Hepatocyte (in vitro differentiated cells): ENCODE data around the gene GNPDA1. TPM values are rescaled to one million over a fixed set of nuclear protein-coding genes. Genes with fewer than 3 reads are reported as not detected.

Experiments
- DNase-seq: peaks from one replicate; pipeline ENCODE4 v3.0.0-alpha.2; 2016; ENCODE audit warnings: low spot score
- H2AFZ ChIP-seq: fragments of 200-600 bp; sonication (generic); 2 replicates; pipeline ENCODE4 v1.6.0; 2016; ENCODE audit warnings: antibody characterized with exemption, mild to moderate bottlenecking
- H3K27ac ChIP-seq: fragments of 200-600 bp; sonication (generic); 2 replicates; pipeline ENCODE4 v1.5.1; 2016; ENCODE audit warnings: mild to moderate bottlenecking
- H3K27me3 ChIP-seq: fragments of 200-600 bp; sonication (generic); 2 replicates; pipeline ENCODE4 v1.6.1; 2016
- H3K36me3 ChIP-seq: fragments of 200-600 bp; sonication (generic); replicated peaks from 2 replicates; pipeline ENCODE4 v1.5.1; 2016; ENCODE audit warnings: low read depth; ENCODE audit not compliant: insufficient read depth
- H3K4me1 ChIP-seq: fragments of 200-600 bp; sonication (generic); 2 replicates; pipeline ENCODE4 v1.5.1; 2016; ENCODE audit warnings: mild to moderate bottlenecking, moderate library complexity; ENCODE audit not compliant: insufficient read depth
- H3K4me2 ChIP-seq: fragments of 200-600 bp; sonication (generic); 2 replicates; pipeline ENCODE4 v1.6.0; 2016
- H3K4me3 ChIP-seq: fragments of 200-600 bp; sonication (generic); 2 replicates; pipeline ENCODE4 v1.5.1; 2016; ENCODE audit warnings: mild to moderate bottlenecking
- H3K79me2 ChIP-seq: fragments of 200-600 bp; sonication (generic); 2 replicates; pipeline ENCODE4 v1.6.0; 2017; ENCODE audit warnings: mild to moderate bottlenecking
- H3K9me2 ChIP-seq: fragments of 200-600 bp; sonication (generic); replicated peaks from 2 replicates; pipeline ENCODE4 v1.6.0; 2017; ENCODE audit warnings: mild to moderate bottlenecking; ENCODE audit not compliant: insufficient read depth
- H3K9me3 ChIP-seq: fragments of 200-600 bp; sonication (generic); 2 replicates; pipeline ENCODE4 v1.5.1; 2016; ENCODE audit warnings: low read depth, mild to moderate bottlenecking
- H4K20me1 ChIP-seq: fragments of 200-600 bp; sonication (generic); 2 replicates; pipeline ENCODE4 v1.6.0; 2016; ENCODE audit warnings: mild to moderate bottlenecking; ENCODE audit not compliant: insufficient read depth, poor library complexity, severe bottlenecking
- EZH2 ChIP-seq: fragments of 200-600 bp; sonication (generic); IDR thresholded peaks from 2 replicates; pipeline ENCODE4 v1.6.1; 2016; ENCODE audit warnings: antibody characterized with exemption, mild to moderate bottlenecking, borderline replicate concordance
- WGBS: methylation state at CpG from one replicate; pipeline ENCODE4 v1.1.6; 2016; ENCODE audit warnings: low lambda C conversion rate; ENCODE audit errors: missing lambda C conversion rate; 5-methylcytosine and 5-hydroxymethylcytosine counted together
- polyA plus RNA-seq: library from polyadenylated mRNA; unstranded; fragments of >200 nt; fragmentation: Nextera tagmentation; extraction: Ambion mirVana; gene quantifications from 2 replicates; pipeline ENCODE4 v1.2.1, GENCODE V29; 2016
- total RNA-seq: library from RNA; depleted of rRNA; stranded (reverse); fragments of >200 nt; gene quantifications from 2 replicates; pipeline ENCODE4 v1.2.3, GENCODE V29; 2014
- TF ChIP-seq, protein P1 (sequence below): fragments of 200-600 bp; sonication (generic); IDR thresholded peaks from 2 replicates; pipeline ENCODE4 v1.5.1; 2016; ENCODE audit warnings: antibody characterized with exemption, mild to moderate bottlenecking; ENCODE audit not compliant: poor library complexity

GNPDA1 gene
- total and polyA plus RNA-seq, 2 experiments from 2014 or later = 97.3 to 106 TPM

DNA sequence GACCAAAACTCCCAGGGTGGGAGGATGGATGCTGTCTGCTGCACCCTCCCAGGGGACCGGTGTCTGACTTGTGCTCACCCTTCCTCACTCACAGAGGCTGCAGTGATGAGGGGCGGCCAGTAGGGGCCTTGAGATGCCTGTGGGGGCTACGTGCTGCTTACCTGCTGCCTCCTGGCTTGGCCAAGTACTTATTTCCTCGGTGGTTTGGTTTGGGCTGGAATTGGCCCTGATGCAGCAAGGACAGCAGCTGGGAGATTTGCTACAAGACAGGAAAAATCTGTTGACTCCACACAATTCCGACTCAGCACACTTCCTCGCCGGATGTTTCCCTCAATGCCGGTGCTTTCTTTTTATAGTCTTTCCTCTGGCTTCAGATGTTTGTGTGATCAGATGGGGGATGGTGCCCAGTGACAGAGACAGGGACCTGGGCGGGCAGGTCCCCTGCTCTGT is 61.5 kb downstream of the GNPDA1 start:
- H3K4me1 ChIP-seq = no peaks in the 10 kb centered on the region
- no peak for DNase-seq
- no peaks in the 10 kb centered on the region for H3K9me3 ChIP-seq
- H2AFZ ChIP-seq = no peak overlapping the region
- H3K9me2 ChIP-seq = no peaks in the 10 kb centered on the region
- 33% methylated on average over 9 of the region's 9 CpGs for WGBS
- TF ChIP-seq, protein P1, sequence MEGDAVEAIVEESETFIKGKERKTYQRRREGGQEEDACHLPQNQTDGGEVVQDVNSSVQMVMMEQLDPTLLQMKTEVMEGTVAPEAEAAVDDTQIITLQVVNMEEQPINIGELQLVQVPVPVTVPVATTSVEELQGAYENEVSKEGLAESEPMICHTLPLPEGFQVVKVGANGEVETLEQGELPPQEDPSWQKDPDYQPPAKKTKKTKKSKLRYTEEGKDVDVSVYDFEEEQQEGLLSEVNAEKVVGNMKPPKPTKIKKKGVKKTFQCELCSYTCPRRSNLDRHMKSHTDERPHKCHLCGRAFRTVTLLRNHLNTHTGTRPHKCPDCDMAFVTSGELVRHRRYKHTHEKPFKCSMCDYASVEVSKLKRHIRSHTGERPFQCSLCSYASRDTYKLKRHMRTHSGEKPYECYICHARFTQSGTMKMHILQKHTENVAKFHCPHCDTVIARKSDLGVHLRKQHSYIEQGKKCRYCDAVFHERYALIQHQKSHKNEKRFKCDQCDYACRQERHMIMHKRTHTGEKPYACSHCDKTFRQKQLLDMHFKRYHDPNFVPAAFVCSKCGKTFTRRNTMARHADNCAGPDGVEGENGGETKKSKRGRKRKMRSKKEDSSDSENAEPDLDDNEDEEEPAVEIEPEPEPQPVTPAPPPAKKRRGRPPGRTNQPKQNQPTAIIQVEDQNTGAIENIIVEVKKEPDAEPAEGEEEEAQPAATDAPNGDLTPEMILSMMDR = peak; percentile 17
- no peak for TF ChIP-seq EZH2
- no peak overlapping the region for H3K27ac ChIP-seq
- H4K20me1 ChIP-seq = no peaks in the 10 kb centered on the region
- H3K79me2 ChIP-seq = no peaks in the 10 kb centered on the region
- H3K27me3 ChIP-seq = no peaks in the 10 kb centered on the region
- no peak overlapping the region for H3K4me2 ChIP-seq
- H3K36me3 ChIP-seq = no peaks in the 10 kb centered on the region
- H3K4me3 ChIP-seq = no peak overlapping the region

Other genes starting within 250 kb of the GNPDA1 start
- gene PCDH1, start 134.6 kb downstream of the GNPDA1 start, total RNA-seq = 10.5 and 10.8 TPM in 2 replicates
- gene PCDH1, start 134.6 kb downstream of the GNPDA1 start, polyA plus RNA-seq = 6.2 and 8.6 TPM in 2 replicates
- 57.2 and 62.0 TPM in 2 replicates for gene DELE1, start 89.2 kb downstream of the GNPDA1 start, total RNA-seq
- 31.5 and 32.6 TPM in 2 replicates for gene DELE1, start 89.2 kb downstream of the GNPDA1 start, polyA plus RNA-seq
- 1.1 and 4.5 TPM in 2 replicates for gene PCDH12, start 54.8 kb downstream of the GNPDA1 start, total RNA-seq
- 0.06 and 0.42 TPM in 2 replicates for gene PCDH12, start 54.8 kb downstream of the GNPDA1 start, polyA plus RNA-seq
- gene RNF14, start 43.9 kb downstream of the GNPDA1 start, total RNA-seq = 53.0 and 57.8 TPM in 2 replicates
- gene RNF14, start 43.9 kb downstream of the GNPDA1 start, polyA plus RNA-seq = 48.2 and 52.6 TPM in 2 replicates
- 80.3 and 85.0 TPM in 2 replicates for gene NDFIP1, start 95.8 kb upstream of the GNPDA1 start, total RNA-seq
- gene NDFIP1, start 95.8 kb upstream of the GNPDA1 start, polyA plus RNA-seq = 61.3 and 63.8 TPM in 2 replicates